Glutamatergic neuron (in vitro differentiated cells): ENCODE results near the gene LVRN. TPM values are rescaled to one million over a fixed set of nuclear protein-coding genes. Genes with fewer than 3 reads are reported as not detected.

Source experiments
- DNase-seq: peaks from one replicate; pipeline ENCODE4 v3.0.0; 2022
- H3K27ac Mint-ChIP-seq: one replicate; pipeline ENCODE4 v1.8.0; 2020; ENCODE audit warnings: mild to moderate bottlenecking, mixed read lengths, inconsistent platforms; ENCODE audit not compliant: unreplicated experiment
- H3K27me3 Mint-ChIP-seq: one replicate; pipeline ENCODE4 v1.8.0; 2020; ENCODE audit warnings: mild to moderate bottlenecking, moderate library complexity, mixed read lengths, inconsistent platforms; ENCODE audit not compliant: unreplicated experiment
- H3K36me3 Mint-ChIP-seq: one replicate; pipeline ENCODE4 v1.8.0; 2020; ENCODE audit warnings: mild to moderate bottlenecking, mixed read lengths, inconsistent platforms; ENCODE audit not compliant: unreplicated experiment
- H3K4me1 Mint-ChIP-seq: one replicate; pipeline ENCODE4 v1.8.0; 2020; ENCODE audit warnings: mild to moderate bottlenecking, low read depth, mixed read lengths, inconsistent platforms; ENCODE audit not compliant: unreplicated experiment
- H3K4me3 Mint-ChIP-seq: one replicate; pipeline ENCODE4 v1.8.0; 2020; ENCODE audit warnings: mild to moderate bottlenecking, mixed read lengths, inconsistent platforms; ENCODE audit not compliant: unreplicated experiment
- H3K9me3 Mint-ChIP-seq: one replicate; pipeline ENCODE4 v1.8.0; 2020; ENCODE audit warnings: mild to moderate bottlenecking, moderate library complexity, mixed read lengths, inconsistent platforms; ENCODE audit not compliant: unreplicated experiment
- CTCF ChIP-seq: fragments of 200-600 bp; sonication (generic); IDR thresholded peaks from one replicate; pipeline ENCODE4 v1.5.0; 2021; ENCODE audit not compliant: partially characterized antibody, unreplicated experiment
- total RNA-seq: library from RNA; stranded (reverse); fragmentation: NEBNext Ultra II Directional; extraction: Animal tissue kit (Norgen Biotek cat#: 25700); gene quantifications from one replicate; pipeline ENCODE4 v1.2.1, GENCODE V29; 2021; ENCODE audit not compliant: unreplicated experiment

Gene LVRN
- total RNA-seq, 1 donor from 2014 or later, result 0.59 TPM

- no peak overlapping the region for H3K4me3 Mint-ChIP-seq
- H3K36me3 Mint-ChIP-seq, result no peaks in the 10 kb centered on the region
- no peak for TF ChIP-seq CTCF
- H3K4me1 Mint-ChIP-seq, result no peaks in the 10 kb centered on the region
- DNase-seq, result no peak
- H3K9me3 Mint-ChIP-seq, result no peaks in the 10 kb centered on the region
- peaks cover 2% of the 10 kb centered on the region for H3K27me3 Mint-ChIP-seq
- H3K27ac Mint-ChIP-seq, result no peak overlapping the region
Measured at GRCh38 chr5:115948091-115948534, 14.2 kb upstream of the LVRN start.

DNA sequence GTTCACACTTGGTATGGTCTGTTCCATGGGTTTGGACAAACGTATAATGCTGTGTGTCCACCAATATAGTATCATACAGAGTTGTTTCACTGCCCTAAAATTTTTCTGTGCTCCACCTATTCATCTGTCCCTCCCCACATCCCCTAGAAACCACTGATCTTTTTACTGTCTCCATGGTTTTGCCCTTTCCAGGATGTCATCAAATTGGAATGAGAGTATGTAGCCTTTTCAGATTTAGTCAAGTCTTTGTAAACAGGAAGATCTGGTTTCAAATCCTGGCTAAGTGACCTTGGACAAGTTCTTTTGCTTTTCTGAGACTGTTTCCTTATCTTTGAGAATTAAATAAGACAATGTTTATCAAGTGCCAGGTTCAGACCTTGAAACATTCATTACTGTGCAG lies 13.2 kb upstream of the LVRN start:
- H3K36me3 Mint-ChIP-seq, result no peaks in the 10 kb centered on the region
- H3K27me3 Mint-ChIP-seq, result no peaks in the 10 kb centered on the region
- DNase-seq, result no peak
- no peak for TF ChIP-seq CTCF
- H3K9me3 Mint-ChIP-seq, result no peaks in the 10 kb centered on the region
- no peaks in the 10 kb centered on the region for H3K4me1 Mint-ChIP-seq
- no peak overlapping the region for H3K27ac Mint-ChIP-seq
- H3K4me3 Mint-ChIP-seq, result no peak overlapping the region

DNA sequence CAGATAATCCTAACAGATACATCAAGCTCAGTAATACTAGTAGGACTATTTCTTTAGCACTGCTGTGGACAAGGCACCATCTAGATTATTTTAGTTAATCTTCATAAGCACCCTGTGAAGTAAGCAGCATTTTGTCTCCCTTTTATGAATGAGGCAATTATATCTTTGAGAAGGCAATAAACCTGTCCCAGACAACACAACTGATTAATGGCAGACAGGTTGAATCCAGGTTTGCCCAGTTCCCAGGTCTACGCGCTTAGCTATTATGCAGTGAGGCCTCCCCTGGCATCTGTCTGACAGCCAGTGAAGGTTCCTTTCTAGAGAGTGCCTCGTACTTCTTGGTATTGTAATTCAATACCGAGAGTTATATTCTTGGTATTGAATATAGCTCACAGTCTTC lies 9.7 kb upstream of the LVRN start:
- Mint-ChIP-seq H3K4me1 (no peaks in the 10 kb centered on the region), H3K36me3 (no peaks in the 10 kb centered on the region), H3K27me3 (no peaks in the 10 kb centered on the region), H3K9me3 (no peaks in the 10 kb centered on the region), H3K4me3 (no peak overlapping the region), H3K27ac (no peak overlapping the region)
- DNase-seq, result no peak
- no peak for TF ChIP-seq CTCF

DNA sequence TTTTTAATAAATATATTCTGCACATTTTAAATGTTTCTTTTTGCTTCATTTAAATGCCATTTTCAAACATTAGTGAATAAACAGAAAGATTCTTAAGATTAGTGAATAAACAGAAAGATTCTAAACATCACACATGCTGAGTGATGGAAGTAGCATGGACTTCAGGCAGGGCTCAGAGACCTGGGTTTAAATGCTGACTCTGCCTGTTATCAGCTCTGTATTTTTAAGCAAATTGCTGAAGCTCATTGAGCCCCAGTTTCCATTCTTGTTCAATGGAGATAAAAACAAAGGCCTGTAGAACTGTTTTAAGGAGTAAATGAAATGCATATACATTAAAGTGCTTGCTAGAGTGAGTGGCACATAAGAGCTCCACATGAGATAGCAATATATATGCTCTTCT lies 8.1 kb upstream of the LVRN start:
- TF ChIP-seq CTCF, result no peak
- Mint-ChIP-seq H3K9me3 (no peaks in the 10 kb centered on the region), H3K27ac (no peak overlapping the region), H3K36me3 (no peaks in the 10 kb centered on the region), H3K4me1 (no peaks in the 10 kb centered on the region), H3K4me3 (no peak overlapping the region), H3K27me3 (no peaks in the 10 kb centered on the region)
- no peak for DNase-seq

DNA sequence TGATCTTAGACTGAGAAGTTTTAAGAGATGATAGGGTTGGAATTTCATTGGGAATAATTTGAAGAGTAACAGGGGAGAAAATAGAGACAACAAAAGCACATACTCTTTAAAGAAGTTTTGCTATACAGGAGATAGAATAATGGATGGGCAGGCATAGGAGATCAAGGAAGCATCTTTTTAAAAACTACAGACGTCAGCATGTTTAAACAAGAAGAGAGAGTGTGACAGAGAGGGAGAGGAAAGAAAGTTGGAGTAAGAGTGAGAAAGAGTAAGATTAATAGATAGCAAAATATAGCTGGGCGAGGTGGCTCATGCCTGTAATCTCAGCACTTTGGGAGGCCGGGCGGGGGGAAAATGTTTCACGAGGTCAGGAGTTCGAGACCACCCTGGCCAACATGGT lies 5.3 kb upstream of the LVRN start:
- Mint-ChIP-seq H3K9me3 (no peaks in the 10 kb centered on the region), H3K4me3 (no peak overlapping the region), H3K27ac (no peak overlapping the region), H3K4me1 (peaks cover 2% of the 10 kb centered on the region), H3K36me3 (no peaks in the 10 kb centered on the region), H3K27me3 (peaks cover 6% of the 10 kb centered on the region)
- DNase-seq, result no peak
- no peak for TF ChIP-seq CTCF
